Transverse colon (tissue), 4 donors: ENCODE results near the gene DDIAS.

Experiments used
- EP300 ChIP-seq: sonication (generic); formaldehyde crosslinking; IDR thresholded peaks from one replicate; pipeline ENCODE4 v1.6.1; 2017; ENCODE audit warnings: antibody characterized with exemption, low read depth
- POLR2A ChIP-seq: fragments of 450-650 bp; IDR thresholded peaks from one replicate; pipeline ENCODE4 v1.6.1; 2016; ENCODE audit warnings: antibody characterized with exemption, mild to moderate bottlenecking, moderate library complexity
- POLR2AphosphoS5 ChIP-seq, 3 donors: sonication (generic); formaldehyde crosslinking; IDR thresholded peaks; one replicate each; pipeline ENCODE4 v1.6.1; 2016; ENCODE audit warnings: antibody characterized with exemption in 3 of 3
- TF ChIP-seq, protein P1 (sequence below), 5 experiments: fragments of 200-600 bp in 3 of 5; fragments of 450-650 bp in 2 of 5; sonication (generic) in 3 of 5; IDR thresholded peaks; 1 replicate in 2 of 5; 2 replicates in 3 of 5; pipeline ENCODE4 v1.5.1; 2016 to 2017; ENCODE audit warnings: antibody characterized with exemption in 5 of 5, inconsistent platforms in 3 of 5, mild to moderate bottlenecking in 2 of 5, moderate library complexity in 1 of 5

- TF ChIP-seq, protein P1, sequence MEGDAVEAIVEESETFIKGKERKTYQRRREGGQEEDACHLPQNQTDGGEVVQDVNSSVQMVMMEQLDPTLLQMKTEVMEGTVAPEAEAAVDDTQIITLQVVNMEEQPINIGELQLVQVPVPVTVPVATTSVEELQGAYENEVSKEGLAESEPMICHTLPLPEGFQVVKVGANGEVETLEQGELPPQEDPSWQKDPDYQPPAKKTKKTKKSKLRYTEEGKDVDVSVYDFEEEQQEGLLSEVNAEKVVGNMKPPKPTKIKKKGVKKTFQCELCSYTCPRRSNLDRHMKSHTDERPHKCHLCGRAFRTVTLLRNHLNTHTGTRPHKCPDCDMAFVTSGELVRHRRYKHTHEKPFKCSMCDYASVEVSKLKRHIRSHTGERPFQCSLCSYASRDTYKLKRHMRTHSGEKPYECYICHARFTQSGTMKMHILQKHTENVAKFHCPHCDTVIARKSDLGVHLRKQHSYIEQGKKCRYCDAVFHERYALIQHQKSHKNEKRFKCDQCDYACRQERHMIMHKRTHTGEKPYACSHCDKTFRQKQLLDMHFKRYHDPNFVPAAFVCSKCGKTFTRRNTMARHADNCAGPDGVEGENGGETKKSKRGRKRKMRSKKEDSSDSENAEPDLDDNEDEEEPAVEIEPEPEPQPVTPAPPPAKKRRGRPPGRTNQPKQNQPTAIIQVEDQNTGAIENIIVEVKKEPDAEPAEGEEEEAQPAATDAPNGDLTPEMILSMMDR (IDR thresholded peaks at IDR 0.05), result no peak
- TF ChIP-seq POLR2A (no peak), POLR2AphosphoS5 (IDR thresholded peaks at IDR 0.05) (no peak), EP300 (no peak)
Measured at GRCh38 chr11:82980292-82980691, 78.8 kb downstream of the DDIAS start.
